ENCODE measurements around the gene AFF3. TPM values are rescaled to one million over a fixed set of nuclear protein-coding genes. Genes with fewer than 3 reads are reported as not detected.
A peak's percentile ranks its signal among the peaks of the same experiment; 100 is the strongest.

Gene AFF3
- total and polyA plus RNA-seq, 4 experiments from 2014 or later = 0.63 to 4.6 (median 3.6) TPM

DNA sequence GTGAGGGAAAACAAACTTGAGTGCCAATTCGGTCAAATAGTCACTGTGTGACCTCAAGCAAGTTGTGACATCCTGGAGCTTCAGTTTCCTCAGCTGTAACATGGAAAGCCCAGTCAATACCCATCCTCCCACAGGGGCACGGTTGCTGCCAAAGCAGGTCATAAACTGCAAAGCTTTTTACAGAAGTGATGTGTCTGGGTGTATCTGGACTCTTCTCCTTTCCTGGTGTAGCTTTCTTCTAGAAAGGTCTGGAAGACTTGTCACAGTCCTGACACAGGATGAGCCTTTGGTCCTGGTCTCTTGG lies 4.2 kb upstream of the AFF3 start:
- no peak for DNase-seq
- H3K9me3 ChIP-seq (ENCODE audit: control insufficient read depth in 1 of 2, low read length in 2 of 2) = no peaks in the 10 kb centered on the region
- POLR2A ChIA-PET (ENCODE audit: partially characterized antibody) = no interaction called here
- Mint-ChIP-seq H3K4me1 (peaks cover 10 to 19% (median 18%) of the 10 kb centered on the region in 4 donors), H3K4me3 (no peak overlapping the region), H3K9me3 (peaks cover 0 to 2% (median 0%) of the 10 kb centered on the region in 8 donors), H3K27me3 (peaks cover 0 to 4% of the 10 kb centered on the region in 2 donors), H3K27ac (no peak overlapping the region), H3K36me3 (no peaks in the 10 kb centered on the region)
- no peak overlapping the region for H3K4me3 ChIP-seq (ENCODE audit: low read length in 2 of 2)
- no peak overlapping the region for H3K27ac ChIP-seq (ENCODE audit: low read depth, low read length)
- CTCF ChIA-PET (ENCODE audit: partially characterized antibody) = no interaction called here
- H3K27me3 ChIP-seq (ENCODE audit: insufficient read depth, low read length) = no peaks in the 10 kb centered on the region
- intact Hi-C loops (cut with micrococcal nuclease) = no loop called here
- H3K4me1 ChIP-seq (ENCODE audit: insufficient read depth, low read length) = peaks cover 6% of the 10 kb centered on the region
- H3K36me3 ChIP-seq (ENCODE audit: insufficient read depth, low read length) = no peaks in the 10 kb centered on the region

DNA sequence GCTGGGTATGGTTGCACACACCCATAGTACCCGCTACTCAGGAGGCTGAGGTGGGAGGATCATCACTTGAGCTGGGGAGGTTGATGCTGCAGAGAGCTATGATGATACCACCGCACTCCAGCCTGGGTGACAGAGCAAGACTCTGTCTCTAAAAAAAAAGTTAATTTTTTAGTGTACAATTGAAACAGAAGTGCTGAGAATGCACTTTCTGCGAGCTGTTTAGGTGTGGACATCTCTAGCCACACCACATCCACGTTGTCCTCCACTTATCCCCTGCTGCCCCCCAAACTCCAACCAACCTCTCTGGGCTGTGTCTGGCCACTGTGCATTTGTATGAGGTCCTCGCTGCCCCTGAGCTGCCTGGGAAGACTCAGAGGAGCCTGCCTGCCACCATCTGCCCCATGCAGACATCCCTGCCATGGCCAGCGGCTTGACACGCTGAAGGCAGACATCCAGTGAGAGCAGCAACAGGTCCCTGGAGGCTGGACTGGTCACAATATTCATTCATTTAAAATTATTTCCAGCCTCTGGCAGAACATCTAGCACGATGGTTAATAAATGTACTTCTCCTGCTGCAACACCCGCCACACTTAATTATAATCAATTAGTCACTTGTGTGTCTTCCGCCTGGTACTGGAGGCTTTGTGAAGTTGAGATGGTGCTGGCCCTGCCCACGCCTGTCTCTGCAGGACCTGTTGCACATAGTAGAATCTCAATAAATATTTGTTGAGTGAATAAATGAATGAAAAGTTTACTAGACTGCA lies 3.7 kb upstream of the AFF3 start:
- no peak overlapping the region for H3K27ac Mint-ChIP-seq
- ChIA-PET POLR2A (ENCODE audit: partially characterized antibody) (no interaction called here), CTCF (ENCODE audit: partially characterized antibody) (no interaction called here)
- Histone ChIP-seq H3K36me3 (ENCODE audit: insufficient read depth, low read length) (no peaks in the 10 kb centered on the region), H3K4me1 (ENCODE audit: insufficient read depth, low read length) (peaks cover 6% of the 10 kb centered on the region), H3K9me3 (ENCODE audit: control insufficient read depth in 1 of 2, low read length in 2 of 2) (no peaks in the 10 kb centered on the region), H3K27ac (ENCODE audit: low read depth, low read length) (no peak overlapping the region), H3K27me3 (ENCODE audit: insufficient read depth, low read length) (no peaks in the 10 kb centered on the region), H3K4me3 (ENCODE audit: low read length in 2 of 2) (no peak overlapping the region)
- no peak for DNase-seq
- intact Hi-C loops (cut with micrococcal nuclease) = no loop called here
- no peak overlapping the region for H3K4me3 Mint-ChIP-seq
- peaks cover 10 to 21% (median 19%) of the 10 kb centered on the region in 4 donors for H3K4me1 Mint-ChIP-seq
- H3K27me3 Mint-ChIP-seq = peaks cover 0 to 4% of the 10 kb centered on the region in 2 donors
- H3K36me3 Mint-ChIP-seq = no peaks in the 10 kb centered on the region
- no peaks in the 10 kb centered on the region for H3K9me3 Mint-ChIP-seq

DNA sequence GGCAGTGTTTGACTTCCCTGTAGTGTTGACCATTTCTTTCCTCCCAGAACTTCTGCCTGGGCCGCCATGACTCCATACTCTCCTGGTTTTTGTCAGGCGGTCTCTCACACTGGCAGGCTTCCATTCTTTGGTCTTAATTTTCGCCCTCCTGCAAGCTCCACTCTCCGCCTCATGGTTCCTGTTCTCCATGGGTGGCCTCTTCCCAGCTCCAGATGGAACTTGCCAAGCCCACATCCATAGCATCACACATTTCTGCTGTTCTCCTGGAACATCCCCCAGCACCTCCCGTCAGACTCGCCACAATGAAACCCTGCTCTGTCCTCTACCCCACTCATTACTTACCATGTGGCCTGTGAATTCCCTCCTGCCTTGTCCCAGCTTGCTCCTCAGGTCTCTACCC lies 896 bp upstream of the AFF3 start:
- no peaks in the 10 kb centered on the region for H3K9me3 ChIP-seq (ENCODE audit: control insufficient read depth in 1 of 2, low read length in 2 of 2)
- H3K27ac ChIP-seq (ENCODE audit: low read depth, low read length) = no peak overlapping the region
- Mint-ChIP-seq H3K27me3 (peaks cover 2 to 4% of the 10 kb centered on the region in 2 donors), H3K4me1 (peaks cover 18 to 29% (median 26%) of the 10 kb centered on the region in 4 donors), H3K9me3 (no peaks in the 10 kb centered on the region), H3K4me3 (peak overlapping the region in 6 of 8 donors; percentile 5 to 49 (median 26)), H3K27ac (peak overlapping the region in 3 of 7 donors; percentile 14 to 76 (median 30)), H3K36me3 (no peaks in the 10 kb centered on the region)
- no peak for DNase-seq
- no peak overlapping the region for H3K4me3 ChIP-seq (ENCODE audit: low read length in 2 of 2)
- ChIA-PET CTCF (ENCODE audit: partially characterized antibody) (no interaction called here), POLR2A (ENCODE audit: partially characterized antibody) (no interaction called here)
- intact Hi-C loops (cut with micrococcal nuclease) = no loop called here
- H3K27me3 ChIP-seq (ENCODE audit: insufficient read depth, low read length) = no peaks in the 10 kb centered on the region
- peaks cover 6% of the 10 kb centered on the region for H3K4me1 ChIP-seq (ENCODE audit: insufficient read depth, low read length)
- no peaks in the 10 kb centered on the region for H3K36me3 ChIP-seq (ENCODE audit: insufficient read depth, low read length)

DNA sequence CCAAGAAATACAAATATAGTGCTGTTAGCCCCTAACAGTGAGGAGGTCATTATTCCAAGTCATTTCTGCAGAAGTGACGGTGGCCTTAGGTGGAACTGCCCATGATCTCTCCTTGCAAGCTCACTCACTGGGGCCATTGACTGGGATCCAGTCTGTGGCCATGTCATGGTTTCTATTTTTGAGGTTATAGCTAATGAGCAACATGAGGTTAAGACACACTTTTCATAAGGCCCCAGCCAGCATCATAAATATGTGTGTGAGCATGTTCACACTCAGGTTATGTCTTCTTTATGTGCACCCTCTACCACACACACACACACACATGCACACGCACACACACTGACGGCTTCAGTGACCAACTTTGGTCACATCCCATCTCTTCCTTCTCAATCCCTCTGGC lies 484 bp downstream of the AFF3 start:
- DNase-seq = no peak
- no peak overlapping the region for H3K27ac ChIP-seq (ENCODE audit: low read depth, low read length)
- peaks cover 22 to 41% (median 33%) of the 10 kb centered on the region in 4 donors for H3K4me1 Mint-ChIP-seq

DNA sequence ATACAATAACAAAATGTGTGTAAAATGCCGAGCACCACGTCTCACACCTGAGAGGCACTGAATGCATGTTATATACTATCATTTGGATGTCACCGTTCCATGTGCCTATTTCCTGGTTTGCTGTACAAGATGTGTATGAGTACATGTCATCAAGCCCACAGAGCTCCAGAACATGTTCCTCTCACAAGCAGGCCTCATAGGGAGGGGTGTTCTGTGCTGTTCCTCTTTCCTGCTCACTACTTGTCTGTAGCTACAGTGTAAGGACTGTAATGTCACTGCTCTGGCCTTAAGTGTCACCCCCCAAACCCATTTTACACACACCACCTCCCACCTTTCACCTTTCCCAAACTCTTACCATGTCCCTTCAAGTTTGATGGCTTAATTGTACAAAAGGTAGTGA lies 1.8 kb downstream of the AFF3 start:
- no peak overlapping the region for H3K4me3 ChIP-seq (ENCODE audit: low read length in 2 of 2)
- DNase-seq = peak in 1 of 5 donors; percentile 1
- no peaks in the 10 kb centered on the region for H3K9me3 ChIP-seq (ENCODE audit: control insufficient read depth in 1 of 2, low read length in 2 of 2)
- peak overlapping the region in 4 of 8 donors; percentile 10 to 35 (median 24) for H3K4me3 Mint-ChIP-seq
- H3K27me3 ChIP-seq (ENCODE audit: insufficient read depth, low read length) = no peaks in the 10 kb centered on the region
- H3K27ac Mint-ChIP-seq = peak overlapping the region in 2 of 7 donors; percentile 2 to 18
- peaks cover 22 to 41% (median 33%) of the 10 kb centered on the region in 4 donors for H3K4me1 Mint-ChIP-seq
- H3K9me3 Mint-ChIP-seq = no peaks in the 10 kb centered on the region
- peaks cover 6% of the 10 kb centered on the region for H3K4me1 ChIP-seq (ENCODE audit: insufficient read depth, low read length)
- POLR2A ChIA-PET (ENCODE audit: partially characterized antibody) = interaction anchor here (2.4 kb wide), 1 partner anchor 95 kb away, joined by 7 read pairs; no protein-coding TSS in a partner anchor
- no peaks in the 10 kb centered on the region for H3K36me3 ChIP-seq (ENCODE audit: insufficient read depth, low read length)
- CTCF ChIA-PET (ENCODE audit: partially characterized antibody) = no interaction called here
- no peak overlapping the region for H3K27ac ChIP-seq (ENCODE audit: low read depth, low read length)
- no peaks in the 10 kb centered on the region for H3K36me3 Mint-ChIP-seq
- peaks cover 2 to 4% of the 10 kb centered on the region in 2 donors for H3K27me3 Mint-ChIP-seq
- intact Hi-C loops (cut with micrococcal nuclease) = no loop called here

More for the DNA sequence above, 484 bp downstream of the AFF3 start:
- Mint-ChIP-seq H3K9me3 (no peaks in the 10 kb centered on the region), H3K27me3 (peaks cover 2 to 4% of the 10 kb centered on the region in 2 donors), H3K27ac (peak overlapping the region; percentile 14 to 91 (median 84)), H3K4me3 (peak overlapping the region; percentile 83 to 91 (median 85)), H3K36me3 (no peaks in the 10 kb centered on the region)
- Histone ChIP-seq H3K36me3 (ENCODE audit: insufficient read depth, low read length) (no peaks in the 10 kb centered on the region), H3K4me1 (ENCODE audit: insufficient read depth, low read length) (peaks cover 6% of the 10 kb centered on the region), H3K9me3 (ENCODE audit: control insufficient read depth in 1 of 2, low read length in 2 of 2) (no peaks in the 10 kb centered on the region), H3K27me3 (ENCODE audit: insufficient read depth, low read length) (no peaks in the 10 kb centered on the region), H3K4me3 (ENCODE audit: low read length in 2 of 2) (peak overlapping the region; percentile 15 to 30)
- POLR2A ChIA-PET (ENCODE audit: partially characterized antibody) = interaction anchor here (0.7 to 2.4 kb wide), 3 partner anchors 11 to 93 kb away, joined by 3 to 7 read pairs (median 4); no protein-coding TSS in a partner anchor
- CTCF ChIA-PET (ENCODE audit: partially characterized antibody) = interaction anchor here (0.7 kb wide), 1 partner anchor 8 kb away, joined by 3 read pairs; no protein-coding TSS in a partner anchor
- intact Hi-C loops (cut with micrococcal nuclease) = no loop called here

DNA sequence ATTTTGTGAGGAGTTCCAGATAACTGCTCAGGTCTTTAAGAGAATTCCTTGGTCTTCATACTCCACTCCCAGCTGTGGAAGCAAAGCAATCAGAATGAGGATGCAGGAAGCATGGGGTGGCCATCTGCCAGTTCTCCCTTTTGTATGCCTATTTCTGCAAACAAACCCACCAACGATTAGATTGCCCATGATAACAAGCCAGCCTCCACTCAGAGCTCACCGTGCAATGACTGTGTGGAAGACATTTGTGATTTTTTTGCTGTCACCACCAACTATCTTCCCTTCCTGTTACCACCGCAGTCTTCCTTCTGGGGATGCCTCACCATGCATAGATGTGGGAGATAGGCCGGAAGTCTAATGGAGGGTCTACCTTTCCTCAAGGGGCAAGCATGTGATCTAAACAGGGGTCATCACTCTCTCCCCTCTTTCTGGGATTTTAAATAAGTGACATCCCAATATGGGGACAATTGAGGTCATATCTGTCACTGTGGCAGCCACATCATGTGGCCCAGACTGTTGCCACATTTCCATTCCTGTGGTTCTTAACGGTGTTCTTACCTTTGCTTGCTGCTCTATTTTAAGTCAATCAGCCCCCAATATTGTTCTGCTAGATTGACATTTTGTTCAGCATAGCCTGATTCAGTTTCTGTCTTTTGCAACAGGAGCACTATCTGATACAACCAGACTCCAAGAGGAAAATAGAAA lies 4.4 kb downstream of the AFF3 start:
- Mint-ChIP-seq H3K4me1 (peaks cover 22 to 34% (median 27%) of the 10 kb centered on the region in 4 donors), H3K4me3 (peak overlapping the region in 1 of 8 donors; percentile 16), H3K27me3 (peaks cover 0 to 2% of the 10 kb centered on the region in 2 donors), H3K9me3 (no peaks in the 10 kb centered on the region), H3K36me3 (no peaks in the 10 kb centered on the region), H3K27ac (peak overlapping the region in 1 of 7 donors; percentile 25)
- intact Hi-C loops (cut with micrococcal nuclease) = no loop called here
- Histone ChIP-seq H3K27me3 (ENCODE audit: insufficient read depth, low read length) (no peaks in the 10 kb centered on the region), H3K27ac (ENCODE audit: low read depth, low read length) (no peak overlapping the region), H3K9me3 (ENCODE audit: control insufficient read depth in 1 of 2, low read length in 2 of 2) (no peaks in the 10 kb centered on the region), H3K4me1 (ENCODE audit: insufficient read depth, low read length) (peaks cover 6% of the 10 kb centered on the region), H3K36me3 (ENCODE audit: insufficient read depth, low read length) (no peaks in the 10 kb centered on the region), H3K4me3 (ENCODE audit: low read length in 2 of 2) (no peak overlapping the region)
- POLR2A ChIA-PET (ENCODE audit: partially characterized antibody) = no interaction called here
- DNase-seq = peak in 1 of 5 donors; percentile 16
- CTCF ChIA-PET (ENCODE audit: partially characterized antibody) = no interaction called here

DNA sequence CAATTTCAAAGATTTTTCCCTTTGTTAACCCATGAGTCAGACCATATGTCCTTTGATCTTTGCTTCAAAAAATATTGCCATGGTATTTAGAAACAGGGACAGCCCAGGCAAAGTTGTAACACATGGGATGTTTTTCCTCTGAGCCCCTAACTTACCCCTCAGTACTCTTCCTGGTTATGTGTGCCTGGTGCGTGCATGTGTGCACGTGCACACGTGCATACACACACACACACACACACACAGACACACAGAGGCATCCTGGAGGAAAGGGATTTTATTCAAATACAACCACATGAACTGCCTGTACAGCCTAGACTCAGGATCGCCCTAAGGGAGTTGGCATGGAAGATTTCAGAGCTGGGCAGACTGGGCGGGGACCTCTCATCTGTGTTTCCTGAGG lies 5.1 kb downstream of the AFF3 start:
- Histone ChIP-seq H3K4me1 (ENCODE audit: insufficient read depth, low read length) (no peaks in the 10 kb centered on the region), H3K27ac (ENCODE audit: low read depth, low read length) (no peak overlapping the region), H3K9me3 (ENCODE audit: control insufficient read depth in 1 of 2, low read length in 2 of 2) (no peaks in the 10 kb centered on the region), H3K4me3 (ENCODE audit: low read length in 2 of 2) (no peak overlapping the region), H3K36me3 (ENCODE audit: insufficient read depth, low read length) (no peaks in the 10 kb centered on the region), H3K27me3 (ENCODE audit: insufficient read depth, low read length) (no peaks in the 10 kb centered on the region)
- ChIA-PET CTCF (ENCODE audit: partially characterized antibody) (no interaction called here), POLR2A (ENCODE audit: partially characterized antibody) (no interaction called here)
- peaks cover 18 to 28% (median 22%) of the 10 kb centered on the region in 4 donors for H3K4me1 Mint-ChIP-seq
- H3K9me3 Mint-ChIP-seq = no peaks in the 10 kb centered on the region
- intact Hi-C loops (cut with micrococcal nuclease) = no loop called here
- H3K4me3 Mint-ChIP-seq = no peak overlapping the region
- peaks cover 0 to 2% of the 10 kb centered on the region in 2 donors for H3K27me3 Mint-ChIP-seq
- H3K27ac Mint-ChIP-seq = no peak overlapping the region
- no peak for DNase-seq
- no peaks in the 10 kb centered on the region for H3K36me3 Mint-ChIP-seq

Measured in CD4-positive, alpha-beta memory T cell (primary cell).